ENCODE results near the gene NT5DC3.
"Not testable (repeated sequence)": the region's sequence is repeated elsewhere in the genome, so short reads cannot be mapped to it uniquely, and the experiment has no call there.

The NT5DC3 gene

GRCh38 chr12:103855036-103855712 is 14.1 kb upstream of the NT5DC3 start:
- no peak for DNase-seq

GRCh38 chr12:103854372-103854973 is 13.4 kb upstream of the NT5DC3 start:
- DNase-seq, result no peak

GRCh38 chr12:103852498-103852997 is 11.5 kb upstream of the NT5DC3 start:
- no peak for DNase-seq

DNA sequence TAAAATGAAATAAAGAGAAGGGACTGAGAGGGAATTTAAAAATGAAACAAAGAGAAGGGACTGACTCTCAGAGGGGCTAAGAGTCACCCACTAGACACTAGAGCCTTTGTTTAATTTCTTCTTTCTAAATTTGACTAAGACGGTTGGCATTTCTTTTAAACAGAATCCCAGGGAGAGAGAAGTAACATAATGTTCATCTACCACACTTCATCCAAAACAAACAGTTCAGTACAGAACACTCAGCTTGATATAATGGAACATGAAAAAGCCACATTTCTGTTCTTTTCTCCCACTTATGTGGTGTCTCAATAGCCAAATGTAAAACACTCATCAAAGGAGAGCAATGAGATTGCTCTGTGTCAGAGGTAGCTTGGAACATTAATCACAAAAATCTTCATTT is 10.1 kb upstream of the NT5DC3 start:
- DNase-seq, result no peak

- DNase-seq, result no peak
Observed at GRCh38 chr12:103850429-103850828, 9.4 kb upstream of the NT5DC3 start.

DNA sequence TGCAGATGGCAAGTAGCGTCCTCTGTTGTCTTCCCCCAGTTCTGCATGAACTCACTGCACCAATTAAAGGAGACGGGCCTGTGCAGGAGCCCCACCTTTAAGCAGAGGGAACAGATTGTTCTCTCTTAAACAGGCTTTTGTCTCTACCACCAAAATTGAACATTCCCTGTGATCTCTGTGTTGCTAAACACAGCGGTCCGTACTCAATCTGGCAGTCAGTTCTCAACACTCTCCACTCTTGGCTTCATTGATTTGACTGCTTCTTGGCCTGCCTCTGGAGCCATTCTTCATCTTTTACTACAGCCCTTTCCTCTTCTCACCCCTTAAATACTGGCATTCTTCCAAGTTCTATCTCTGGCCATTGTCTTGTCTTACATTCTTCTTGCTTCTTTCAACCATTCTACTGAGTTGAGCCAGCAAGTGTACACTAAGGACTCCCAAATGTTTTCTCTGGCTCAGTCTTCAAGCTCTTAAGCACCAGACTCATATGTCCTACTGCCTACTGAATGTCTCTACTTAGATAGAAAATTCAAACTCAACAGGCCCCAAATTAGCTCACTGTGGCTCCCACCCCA is 8.0 kb upstream of the NT5DC3 start:
- no peak for DNase-seq

DNA sequence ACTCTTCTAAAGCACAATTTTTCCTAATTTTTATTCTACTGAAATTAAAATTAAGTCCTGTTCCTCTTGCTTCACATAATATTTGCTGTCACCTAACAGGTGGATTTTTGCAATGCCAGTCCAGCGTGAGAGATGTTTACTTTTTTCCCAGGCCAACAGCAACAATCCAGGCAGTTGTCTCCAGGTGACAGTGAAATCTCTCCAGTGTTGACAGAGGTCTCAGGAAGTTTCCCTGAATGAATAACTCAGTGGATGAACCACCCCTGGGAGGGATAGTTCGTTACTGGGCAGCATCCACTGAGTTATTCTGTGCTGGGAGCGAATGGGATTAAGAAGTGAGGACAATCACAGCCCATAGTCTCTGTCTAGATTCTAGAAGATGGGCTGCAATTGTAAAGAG is 7.1 kb upstream of the NT5DC3 start:
- no peak for DNase-seq

DNA sequence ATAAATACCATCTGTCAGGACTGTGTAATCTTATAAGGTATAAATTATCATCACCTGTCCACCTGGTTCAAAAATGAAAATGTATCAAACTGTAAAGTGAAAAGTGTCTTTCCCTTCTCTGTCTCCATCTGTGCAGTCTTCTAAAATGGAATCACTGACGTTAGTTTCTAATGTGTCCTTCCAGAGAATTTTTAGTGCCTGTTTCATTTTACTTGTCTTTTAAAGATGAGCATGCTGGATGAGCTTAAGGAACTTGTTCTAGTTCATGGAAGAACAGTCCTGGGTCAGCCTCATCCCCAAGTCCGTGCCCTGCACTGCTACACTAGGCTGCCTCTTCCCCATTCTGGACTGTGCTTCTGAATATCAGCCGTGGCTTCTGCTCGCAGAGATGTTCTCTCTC is 5.4 kb upstream of the NT5DC3 start:
- DNase-seq, result no peak

GRCh38 chr12:103844305-103844704 is 3.3 kb upstream of the NT5DC3 start:
- no peak for DNase-seq

DNA sequence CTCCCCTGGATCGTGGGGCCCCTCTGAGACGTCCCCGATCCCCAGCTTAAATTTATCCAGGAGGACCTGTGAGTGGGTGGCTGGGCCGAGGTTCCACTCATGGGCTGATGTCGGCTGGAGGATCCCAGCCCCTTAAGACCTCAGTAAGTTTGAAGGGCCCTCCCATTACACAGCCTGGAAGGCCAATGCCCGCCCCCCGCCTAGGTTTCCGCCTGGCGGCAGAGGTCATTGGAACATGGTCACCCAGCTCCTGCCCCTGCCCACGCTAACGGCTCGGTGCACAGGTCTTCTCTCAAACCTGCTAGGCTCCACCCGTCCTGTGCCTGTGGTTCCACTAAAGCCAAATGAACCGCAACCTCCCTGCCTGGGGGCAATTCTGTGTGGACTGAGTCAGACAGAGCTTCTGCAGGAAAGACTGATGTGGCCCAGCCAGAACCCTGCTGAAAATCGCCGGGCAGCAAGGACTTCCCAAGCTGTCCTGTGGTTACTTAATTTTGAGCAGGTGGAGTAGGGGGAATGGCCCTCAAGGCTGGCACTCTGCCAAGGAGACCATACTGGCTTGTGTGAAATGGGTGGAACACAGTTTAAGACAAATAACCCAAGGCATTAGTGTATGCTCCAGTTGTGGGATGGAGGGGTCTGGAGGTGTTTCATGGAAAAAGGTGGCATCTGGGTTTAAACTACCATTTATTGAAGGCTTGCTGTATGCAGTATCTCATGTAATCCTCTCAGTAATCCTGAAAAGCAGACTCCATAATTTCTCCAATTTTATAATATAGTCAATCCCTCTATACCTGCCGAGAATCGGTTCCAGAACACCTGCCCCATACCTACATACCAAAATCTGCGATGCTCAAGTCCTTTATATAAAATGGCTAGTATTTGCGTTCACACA is 903 bp upstream of the NT5DC3 start:
- no peak for DNase-seq

DNA sequence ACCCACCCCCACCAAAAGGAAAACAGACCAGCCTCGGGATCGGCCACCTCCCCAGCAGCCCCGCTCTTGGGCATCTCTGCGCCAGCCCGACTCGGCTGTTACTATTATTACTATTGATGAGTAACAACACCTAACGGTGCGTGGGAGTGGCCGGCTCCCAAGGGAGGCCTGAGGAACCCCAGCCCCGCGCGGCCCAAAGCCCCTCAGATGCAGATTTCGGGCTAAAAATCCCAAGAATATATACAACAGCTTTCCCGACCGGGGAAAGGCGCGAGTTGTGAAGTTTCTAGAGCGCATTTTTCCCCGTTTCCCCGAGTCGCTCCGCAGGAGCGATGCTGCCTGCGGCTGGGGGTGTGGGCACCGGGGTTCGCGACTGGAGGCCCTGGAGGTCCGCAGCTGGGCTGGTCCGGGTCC is 565 bp downstream of the NT5DC3 start:
- DNase-seq, result no peak

- DNase-seq, result no peak
Observed at GRCh38 chr12:103839609-103840461, 1.2 kb downstream of the NT5DC3 start.

GRCh38 chr12:103839103-103839502 is 1.9 kb downstream of the NT5DC3 start:
- DNase-seq, result no peak

- no peak for DNase-seq
Observed at GRCh38 chr12:103838254-103838914, 2.6 kb downstream of the NT5DC3 start.

- DNase-seq, result no peak
Observed at GRCh38 chr12:103836345-103836744, 4.7 kb downstream of the NT5DC3 start.

DNA sequence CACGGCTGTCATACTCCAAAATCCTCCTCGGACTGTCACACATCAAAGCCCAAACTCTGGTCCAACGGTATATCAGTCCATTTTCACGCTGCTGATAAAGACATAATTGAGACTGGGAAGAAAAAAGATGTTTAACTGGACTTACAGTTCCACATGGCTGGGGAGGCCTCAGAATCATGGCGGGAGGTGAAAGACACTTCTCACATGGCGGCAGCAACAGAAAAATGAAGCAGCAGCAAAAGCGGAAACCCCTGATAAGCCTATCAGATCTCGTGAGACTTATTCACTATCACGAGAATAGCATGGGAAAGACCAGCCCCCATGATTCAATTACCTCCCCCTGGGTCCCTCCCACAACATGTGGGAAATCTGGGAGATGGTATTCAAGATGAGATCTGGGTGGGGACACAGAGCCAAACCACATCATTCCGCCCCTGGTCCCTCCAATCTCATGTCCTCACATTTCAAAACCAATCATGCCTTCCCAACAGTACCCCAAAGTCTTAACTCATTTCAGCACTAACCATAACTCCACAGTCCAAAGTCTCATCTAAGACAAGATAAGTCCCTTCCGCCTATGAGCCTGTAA is 5.2 kb downstream of the NT5DC3 start:
- DNase-seq, result not testable (repeated sequence)

DNA sequence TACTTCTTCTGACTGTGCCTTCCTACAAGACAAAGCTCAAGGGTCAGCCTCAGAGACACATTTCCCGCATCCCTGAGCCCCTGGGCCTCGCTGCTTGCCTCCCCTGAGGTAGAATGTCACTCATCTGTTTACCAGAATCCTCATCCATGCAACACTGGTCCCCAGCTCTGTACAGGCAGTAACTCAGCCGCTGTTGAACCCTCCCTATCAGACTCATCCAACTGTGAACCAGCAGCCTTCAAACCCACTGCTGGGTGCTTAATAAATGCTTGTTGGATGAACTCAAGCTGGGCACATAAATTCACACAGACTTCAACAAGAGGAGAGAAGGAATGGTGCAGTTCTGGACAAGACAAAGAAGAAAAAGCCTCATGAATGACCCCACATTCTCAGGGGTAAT is 6.1 kb downstream of the NT5DC3 start:
- no peak for DNase-seq

DNA sequence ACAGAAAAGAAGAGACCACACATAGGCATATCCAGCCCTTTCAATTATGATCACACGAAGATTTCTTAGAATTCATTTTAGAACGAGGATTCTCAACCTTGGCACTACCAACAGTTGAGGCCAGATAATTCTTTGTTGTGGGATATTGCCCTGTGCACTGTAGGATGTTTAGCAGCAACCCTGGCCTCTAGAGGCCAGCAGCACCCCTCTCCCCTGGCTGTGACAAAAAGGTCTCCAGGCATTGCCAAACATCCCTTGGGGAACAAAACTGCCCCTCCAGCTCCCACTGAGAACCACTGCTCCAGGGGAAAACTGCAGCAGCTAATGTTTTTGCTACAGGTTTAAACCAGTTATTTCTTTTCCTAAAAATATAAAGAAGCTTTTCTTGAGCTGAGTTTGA is 7.1 kb downstream of the NT5DC3 start:
- no peak for DNase-seq

GRCh38 chr12:103833095-103833775 is 7.8 kb downstream of the NT5DC3 start:
- DNase-seq, result no peak

GRCh38 chr12:103832048-103832997 is 8.7 kb downstream of the NT5DC3 start:
- no peak for DNase-seq

All from GDM1 (cell line).